Kidney tubule cell (primary cell): Measurements from ENCODE around the gene TNNI2.
"Not testable (repeated sequence)": the region's sequence is repeated elsewhere in the genome, so short reads cannot be mapped to it uniquely, and the experiment has no call there.

Experiments used
- DNase-seq: peaks from one replicate; pipeline ENCODE4 v3.0.0-alpha.2; 2018; ENCODE audit warnings: low spot score

TNNI2 gene

GRCh38 chr11:1875093-1875850 lies 36.5 kb downstream of the TNNI2 start:
- DNase-seq, result no peak

- DNase-seq, result not testable (repeated sequence)
Measured at GRCh38 chr11:1875851-1876301, 37.1 kb downstream of the TNNI2 start.

GRCh38 chr11:1876361-1877063 lies 37.7 kb downstream of the TNNI2 start:
- no peak for DNase-seq

GRCh38 chr11:1877211-1878136 lies 38.7 kb downstream of the TNNI2 start:
- DNase-seq, result no peak

GRCh38 chr11:1878137-1879031 lies 39.6 kb downstream of the TNNI2 start:
- no peak for DNase-seq

- no peak for DNase-seq
Measured at GRCh38 chr11:1879342-1879940, 40.7 kb downstream of the TNNI2 start.

- no peak for DNase-seq
Measured at GRCh38 chr11:1879941-1880720, 41.4 kb downstream of the TNNI2 start.

- no peak for DNase-seq
Measured at GRCh38 chr11:1880746-1881441, 42.1 kb downstream of the TNNI2 start.

- no peak for DNase-seq
Measured at GRCh38 chr11:1881442-1882264, 42.9 kb downstream of the TNNI2 start.

- peak; percentile 63 for DNase-seq
Measured at GRCh38 chr11:1882265-1883238, 43.8 kb downstream of the TNNI2 start.

- DNase-seq, result no peak
Measured at GRCh38 chr11:1883346-1884302, 44.8 kb downstream of the TNNI2 start.

- no peak for DNase-seq
Measured at GRCh38 chr11:1884303-1884700, 45.5 kb downstream of the TNNI2 start.

GRCh38 chr11:1886551-1886950 lies 47.8 kb downstream of the TNNI2 start:
- not testable (repeated sequence) for DNase-seq

- no peak for DNase-seq
Measured at GRCh38 chr11:1887451-1888346, 48.9 kb downstream of the TNNI2 start.

- DNase-seq, result no peak
Measured at GRCh38 chr11:1888347-1888753, 49.6 kb downstream of the TNNI2 start.
